GM12873 (cell line): ENCODE results near the gene ZXDC.

Experiments
- CTCF ChIP-seq: IDR thresholded peaks from 2 replicates; pipeline ENCODE4 v1.5.1; 2012; ENCODE audit warnings: low read depth, mild to moderate bottlenecking, moderate library complexity, low read length, control low read depth; ENCODE audit not compliant: insufficient read depth; ENCODE audit errors: missing control alignments

Gene ZXDC

GRCh38 chr3:126482503-126483255, 7.0 kb upstream of the ZXDC start:
- TF ChIP-seq CTCF = no peak

DNA sequence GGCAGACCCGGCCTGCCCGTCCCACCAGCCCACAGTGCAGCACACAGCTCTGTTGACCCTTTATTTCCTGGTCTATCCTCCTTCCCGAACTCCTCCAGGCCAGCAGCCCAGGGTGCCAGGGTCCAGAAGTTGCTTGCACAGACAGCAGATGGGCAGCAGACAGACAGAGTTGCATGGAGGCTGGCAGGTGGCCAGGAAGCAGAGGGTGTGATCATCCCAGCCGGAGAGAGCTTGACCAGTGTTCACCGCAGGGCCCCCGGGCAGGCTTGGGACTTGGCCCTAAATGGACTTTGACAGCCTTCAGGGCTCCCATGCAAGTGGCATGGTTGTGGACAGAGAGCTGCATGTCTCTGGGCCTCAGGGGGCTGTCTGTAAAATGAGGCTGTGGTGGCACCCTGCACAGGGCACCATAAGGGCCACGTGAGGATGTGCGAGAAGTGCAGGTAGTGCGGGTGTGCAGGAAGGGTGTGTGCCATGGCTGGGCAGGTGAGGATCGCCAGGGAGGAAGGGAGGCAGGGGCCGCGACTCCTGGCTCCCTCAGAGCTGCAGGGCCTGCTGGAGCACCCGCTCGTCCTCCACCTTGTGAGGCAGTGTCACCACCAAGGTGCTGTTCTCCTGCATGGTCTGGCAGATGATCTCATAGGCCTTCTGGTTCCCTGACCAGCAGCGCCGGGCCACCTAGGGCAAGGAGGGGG, 6.3 kb upstream of the ZXDC start:
- no peak for TF ChIP-seq CTCF

DNA sequence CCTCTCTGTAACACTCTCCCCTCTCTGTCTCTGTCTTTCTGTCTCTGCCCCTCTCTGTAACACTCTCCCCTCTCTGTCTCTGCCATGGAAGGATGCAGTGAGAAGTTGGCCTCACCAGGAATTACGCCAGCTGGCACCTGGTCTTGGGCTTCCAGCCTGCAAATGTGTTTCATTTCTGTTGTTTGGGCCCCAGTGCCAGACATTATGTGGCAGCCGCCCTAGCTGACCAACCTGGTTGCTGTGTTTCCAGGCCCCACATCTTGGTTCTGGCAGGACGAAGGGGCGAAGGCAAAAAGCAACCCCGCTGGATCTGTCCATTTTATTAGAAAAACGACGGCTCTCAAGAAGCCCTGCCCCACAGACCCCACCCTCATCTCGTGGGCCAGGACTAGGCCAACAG, 5.2 kb upstream of the ZXDC start:
- no peak for TF ChIP-seq CTCF

GRCh38 chr3:126480206-126480605, 4.5 kb upstream of the ZXDC start:
- TF ChIP-seq CTCF = no peak

GRCh38 chr3:126479642-126480041, 4.0 kb upstream of the ZXDC start:
- TF ChIP-seq CTCF = no peak

DNA sequence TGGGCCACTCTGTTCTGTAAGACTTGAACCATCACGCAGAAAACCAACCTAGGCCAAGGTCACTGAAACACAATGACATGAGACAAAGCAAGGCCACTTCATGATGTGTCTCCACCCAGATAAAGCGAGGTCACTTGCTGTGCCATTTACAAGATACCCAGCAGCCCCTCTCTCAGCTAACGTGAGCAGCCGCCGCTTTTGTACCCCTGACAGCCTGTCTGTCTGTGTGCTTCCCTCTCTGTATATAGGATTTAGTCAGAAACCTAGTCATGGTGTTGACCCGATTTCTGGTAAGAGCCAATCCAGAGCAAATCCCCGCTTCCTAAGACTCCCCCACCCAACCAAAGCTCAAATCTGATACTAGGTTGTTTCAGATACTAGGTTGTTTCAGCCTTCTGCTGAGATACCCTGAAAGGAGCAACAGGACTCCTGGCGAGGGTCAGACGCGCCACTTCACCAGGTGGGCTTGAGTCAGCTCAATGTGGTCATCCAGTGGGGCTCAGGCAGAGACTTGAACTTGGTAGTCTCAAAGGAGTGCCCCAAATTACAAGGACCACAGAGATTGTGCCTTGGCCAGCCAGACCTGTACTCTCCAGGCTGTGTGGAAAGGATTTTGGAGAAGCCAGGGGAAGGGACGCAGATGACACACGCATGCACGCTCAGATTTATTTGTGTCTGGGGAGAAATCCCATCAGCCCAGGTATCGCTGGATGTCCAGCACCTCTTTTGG, 3.1 kb upstream of the ZXDC start:
- TF ChIP-seq CTCF = no peak

DNA sequence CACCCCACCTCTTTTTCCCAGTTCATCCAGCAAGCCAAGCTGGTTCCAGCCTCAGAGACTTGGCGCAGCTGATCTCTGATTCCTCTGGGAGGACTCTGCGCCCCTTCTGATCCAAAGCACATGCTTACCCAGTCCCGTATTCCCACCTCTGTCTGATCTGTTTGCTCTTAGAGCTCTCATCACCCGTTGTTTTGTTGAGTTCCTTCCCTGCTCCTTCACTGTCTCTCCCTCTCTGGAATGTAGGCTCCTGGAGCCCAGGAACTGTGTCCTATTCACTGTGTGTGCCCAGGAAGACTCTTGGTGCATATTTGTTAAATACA, 1.3 kb upstream of the ZXDC start:
- no peak for TF ChIP-seq CTCF
